Transverse colon (tissue), 4 donors: Measurements from ENCODE around the gene BTNL2.

Source experiments
- POLR2A ChIP-seq: fragments of 450-650 bp; IDR thresholded peaks from one replicate; pipeline ENCODE4 v1.6.1; 2016; ENCODE audit warnings: antibody characterized with exemption, mild to moderate bottlenecking, moderate library complexity
- POLR2AphosphoS5 ChIP-seq, 3 donors: sonication (generic); formaldehyde crosslinking; IDR thresholded peaks; one replicate each; pipeline ENCODE4 v1.6.1; 2016; ENCODE audit warnings: antibody characterized with exemption in 3 of 3
- TF ChIP-seq, protein P1 (sequence below), 5 experiments: fragments of 200-600 bp in 3 of 5; fragments of 450-650 bp in 2 of 5; sonication (generic) in 3 of 5; IDR thresholded peaks; 1 replicate in 2 of 5; 2 replicates in 3 of 5; pipeline ENCODE4 v1.5.1; 2016 to 2017; ENCODE audit warnings: antibody characterized with exemption in 5 of 5, inconsistent platforms in 3 of 5, mild to moderate bottlenecking in 2 of 5, moderate library complexity in 1 of 5

DNA sequence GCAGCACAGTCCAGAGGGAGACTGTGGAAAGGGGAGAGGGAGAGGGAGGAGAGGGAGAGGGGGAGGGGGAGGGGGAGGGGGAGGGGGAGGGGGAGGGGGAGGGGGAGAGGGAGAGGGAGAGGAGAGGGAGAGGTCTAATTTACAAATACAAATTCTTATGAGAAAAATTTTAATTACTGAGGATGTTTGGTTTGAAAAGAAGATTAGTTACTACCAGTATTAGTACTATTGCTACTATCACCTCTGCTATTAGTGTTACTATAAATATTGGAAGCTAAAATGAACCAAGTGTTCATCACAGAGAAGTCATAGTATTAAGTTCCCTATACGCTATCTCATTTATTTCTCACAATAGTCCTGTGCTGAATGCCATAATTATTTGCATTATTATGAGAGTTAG is 20.9 kb downstream of the BTNL2 start:
- TF ChIP-seq POLR2AphosphoS5 (IDR thresholded peaks at IDR 0.05) = no peak
- TF ChIP-seq, protein P1, sequence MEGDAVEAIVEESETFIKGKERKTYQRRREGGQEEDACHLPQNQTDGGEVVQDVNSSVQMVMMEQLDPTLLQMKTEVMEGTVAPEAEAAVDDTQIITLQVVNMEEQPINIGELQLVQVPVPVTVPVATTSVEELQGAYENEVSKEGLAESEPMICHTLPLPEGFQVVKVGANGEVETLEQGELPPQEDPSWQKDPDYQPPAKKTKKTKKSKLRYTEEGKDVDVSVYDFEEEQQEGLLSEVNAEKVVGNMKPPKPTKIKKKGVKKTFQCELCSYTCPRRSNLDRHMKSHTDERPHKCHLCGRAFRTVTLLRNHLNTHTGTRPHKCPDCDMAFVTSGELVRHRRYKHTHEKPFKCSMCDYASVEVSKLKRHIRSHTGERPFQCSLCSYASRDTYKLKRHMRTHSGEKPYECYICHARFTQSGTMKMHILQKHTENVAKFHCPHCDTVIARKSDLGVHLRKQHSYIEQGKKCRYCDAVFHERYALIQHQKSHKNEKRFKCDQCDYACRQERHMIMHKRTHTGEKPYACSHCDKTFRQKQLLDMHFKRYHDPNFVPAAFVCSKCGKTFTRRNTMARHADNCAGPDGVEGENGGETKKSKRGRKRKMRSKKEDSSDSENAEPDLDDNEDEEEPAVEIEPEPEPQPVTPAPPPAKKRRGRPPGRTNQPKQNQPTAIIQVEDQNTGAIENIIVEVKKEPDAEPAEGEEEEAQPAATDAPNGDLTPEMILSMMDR (IDR thresholded peaks at IDR 0.05) = no peak
- no peak for TF ChIP-seq POLR2A
